ENCODE measurements around the gene RIPOR1.

Gene RIPOR1

DNA sequence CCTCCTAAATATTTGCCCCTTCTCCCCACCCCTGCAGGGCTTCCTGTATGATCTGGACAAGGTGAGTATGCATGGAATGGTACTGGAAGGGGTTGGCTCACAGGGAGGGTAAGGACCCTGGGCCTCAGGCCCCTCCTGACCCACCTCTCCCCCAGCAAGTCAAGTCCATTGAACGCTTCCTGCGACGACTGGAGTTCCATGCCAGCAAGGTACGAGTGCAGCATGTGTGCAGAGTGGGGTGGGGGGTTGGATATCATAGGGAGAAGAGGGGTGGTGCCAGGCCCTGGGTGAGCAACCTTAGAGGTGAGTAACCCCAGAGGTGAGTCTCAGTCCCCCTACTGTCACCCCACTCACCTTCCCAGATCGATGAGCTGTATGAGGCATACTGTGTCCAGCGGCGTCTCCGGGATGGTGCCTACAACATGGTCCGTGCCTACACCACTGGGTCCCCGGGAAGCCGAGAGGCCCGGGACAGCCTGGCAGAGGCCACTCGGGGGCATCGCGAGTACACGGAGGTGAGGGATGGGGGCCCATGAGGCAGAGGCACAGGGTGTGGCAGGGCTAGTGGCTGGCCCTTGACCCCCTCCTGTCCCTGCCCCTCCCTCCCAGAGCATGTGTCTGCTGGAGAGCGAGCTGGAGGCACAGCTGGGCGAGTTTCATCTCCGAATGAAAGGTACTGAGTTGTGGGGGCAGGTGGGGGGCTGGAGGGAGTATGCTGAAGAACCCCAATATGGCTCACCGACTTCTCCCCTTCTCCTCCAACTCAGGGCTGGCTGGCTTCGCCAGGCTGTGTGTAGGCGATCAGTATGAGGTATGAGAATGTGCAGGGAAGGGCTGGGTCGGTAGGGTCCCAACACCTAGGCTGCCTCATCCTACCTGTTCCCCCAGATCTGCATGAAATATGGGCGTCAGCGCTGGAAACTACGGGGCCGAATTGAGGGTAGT is 11.3 kb downstream of the RIPOR1 start:
- no peak for DNase-seq (ENCODE audit: low read depth)

- no peak for DNase-seq (ENCODE audit: low read depth)
Observed at GRCh38 chr16:67540756-67541155, 12.1 kb downstream of the RIPOR1 start.

DNA sequence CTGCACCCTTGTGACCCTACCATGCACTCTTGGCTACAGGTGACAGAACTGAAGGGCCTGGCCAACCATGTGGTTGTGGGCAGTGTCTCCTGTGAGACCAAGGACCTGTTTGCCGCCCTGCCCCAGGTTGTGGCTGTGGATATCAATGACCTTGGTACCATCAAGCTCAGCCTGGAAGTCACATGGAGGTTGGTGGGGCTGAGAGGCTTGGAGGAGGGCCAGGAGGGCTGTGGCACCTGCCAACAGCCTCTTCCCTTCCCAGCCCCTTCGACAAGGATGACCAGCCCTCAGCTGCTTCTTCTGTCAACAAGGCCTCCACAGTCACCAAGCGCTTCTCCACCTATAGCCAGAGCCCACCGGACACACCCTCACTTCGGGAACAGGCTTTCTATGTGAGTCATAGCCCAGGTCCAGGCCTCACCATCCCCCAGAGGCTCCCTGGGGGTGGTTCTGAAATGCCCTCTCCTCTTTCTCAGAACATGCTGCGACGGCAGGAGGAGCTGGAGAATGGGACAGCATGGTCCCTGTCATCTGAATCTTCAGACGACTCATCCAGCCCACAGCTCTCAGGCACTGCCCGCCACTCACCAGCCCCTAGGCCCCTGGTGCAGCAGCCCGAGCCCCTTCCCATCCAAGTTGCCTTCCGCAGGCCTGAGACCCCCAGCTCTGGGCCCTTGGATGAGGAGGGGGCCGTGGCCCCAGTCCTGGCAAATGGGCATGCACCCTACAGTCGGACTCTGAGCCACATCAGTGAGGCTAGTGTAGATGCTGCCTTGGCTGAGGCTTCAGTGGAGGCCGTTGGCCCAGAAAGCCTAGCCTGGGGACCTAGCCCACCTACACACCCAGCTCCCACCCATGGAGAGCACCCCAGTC is 13.0 kb downstream of the RIPOR1 start:
- no peak for DNase-seq (ENCODE audit: low read depth)

- peak; percentile 49 for DNase-seq (ENCODE audit: low read depth)
Observed at GRCh38 chr16:67542464-67542863, 13.8 kb downstream of the RIPOR1 start.

DNA sequence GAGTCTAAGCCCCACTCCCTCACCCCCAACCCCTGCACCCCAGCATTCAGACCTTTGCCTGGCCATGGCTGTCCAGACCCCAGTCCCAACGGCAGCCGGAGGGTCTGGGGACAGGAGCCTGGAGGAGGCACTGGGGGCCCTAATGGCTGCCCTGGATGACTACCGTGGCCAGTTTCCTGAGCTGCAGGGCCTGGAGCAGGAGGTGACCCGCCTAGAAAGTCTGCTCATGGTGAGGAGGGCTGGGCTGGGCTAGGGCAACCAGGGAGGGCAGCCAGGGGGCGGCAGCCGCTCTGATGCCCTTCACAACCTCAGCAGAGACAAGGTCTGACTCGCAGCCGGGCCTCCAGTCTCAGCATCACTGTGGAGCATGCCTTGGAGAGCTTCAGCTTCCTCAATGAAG is 14.4 kb downstream of the RIPOR1 start:
- no peak for DNase-seq (ENCODE audit: low read depth)

DNA sequence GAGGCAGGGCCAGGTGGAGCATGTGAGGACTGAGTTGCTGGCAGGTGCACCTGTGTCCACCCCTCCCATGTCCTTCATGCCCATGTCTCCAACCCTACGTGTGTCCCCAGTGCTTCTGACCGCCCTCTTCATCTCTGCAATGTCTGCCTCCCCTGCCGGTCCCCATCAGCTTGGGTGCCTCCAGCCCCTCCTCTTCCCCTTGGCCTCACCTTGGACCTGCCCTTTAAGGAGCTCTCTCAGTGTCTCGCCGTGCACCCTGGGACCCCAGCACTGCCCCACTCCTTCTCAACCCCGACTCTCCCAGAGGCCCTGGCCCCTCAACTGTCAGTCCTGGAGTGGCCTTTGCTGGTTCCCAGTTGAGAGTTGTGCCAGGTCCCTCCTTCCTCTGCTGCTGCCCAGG is 15.0 kb downstream of the RIPOR1 start:
- no peak for DNase-seq (ENCODE audit: low read depth)

GRCh38 chr16:67544329-67544841 is 15.8 kb downstream of the RIPOR1 start:
- no peak for DNase-seq (ENCODE audit: low read depth)

DNA sequence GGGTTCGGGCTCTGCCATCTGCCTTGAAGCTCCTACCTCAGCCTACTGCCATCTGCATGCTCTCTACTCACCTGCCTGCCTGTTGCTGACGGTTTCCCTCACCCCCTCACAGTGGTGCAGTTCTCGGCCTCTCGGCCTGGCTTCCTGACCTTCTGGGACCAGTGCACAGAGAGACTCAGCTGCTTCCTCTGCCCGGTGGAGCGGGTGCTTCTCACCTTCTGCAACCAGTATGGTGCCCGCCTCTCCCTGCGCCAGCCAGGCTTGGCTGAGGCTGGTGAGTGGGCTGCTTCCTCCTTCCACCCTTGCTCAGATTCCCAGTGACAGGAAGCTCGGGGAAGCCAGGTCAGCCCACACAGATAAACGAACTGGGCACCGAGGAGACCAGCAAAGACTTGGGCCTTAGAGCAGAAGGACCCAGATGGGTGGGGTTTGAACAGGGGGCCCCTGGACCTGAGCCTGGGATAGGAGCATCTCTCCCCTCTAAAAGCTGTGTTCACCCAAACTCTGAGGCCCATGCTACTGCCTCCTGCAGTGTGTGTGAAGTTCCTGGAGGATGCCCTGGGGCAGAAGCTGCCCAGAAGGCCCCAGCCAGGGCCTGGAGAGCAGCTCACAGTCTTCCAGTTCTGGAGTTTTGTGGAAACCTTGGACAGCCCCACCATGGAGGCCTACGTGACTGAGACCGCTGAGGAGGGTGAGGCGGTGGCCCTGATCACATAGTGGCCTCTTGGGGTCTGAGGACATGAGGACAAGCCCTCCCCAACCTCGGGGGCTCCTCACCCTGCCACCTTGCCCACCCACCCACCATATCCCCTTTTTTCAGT is 16.4 kb downstream of the RIPOR1 start:
- no peak for DNase-seq (ENCODE audit: low read depth)

DNA sequence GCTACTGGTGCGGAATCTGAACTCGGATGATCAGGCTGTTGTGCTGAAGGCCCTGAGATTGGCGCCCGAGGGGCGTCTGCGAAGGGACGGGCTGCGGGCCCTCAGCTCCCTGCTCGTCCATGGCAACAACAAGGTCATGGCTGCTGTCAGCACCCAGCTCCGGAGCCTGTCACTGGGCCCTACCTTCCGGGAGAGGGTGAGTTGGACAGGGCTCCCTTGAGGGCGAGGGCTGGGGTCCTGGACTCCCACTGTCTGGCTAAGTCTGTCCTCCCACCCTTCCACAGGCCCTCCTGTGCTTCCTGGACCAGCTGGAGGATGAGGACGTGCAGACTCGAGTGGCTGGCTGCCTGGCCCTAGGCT is 17.0 kb downstream of the RIPOR1 start:
- DNase-seq (ENCODE audit: low read depth) = no peak

DNA sequence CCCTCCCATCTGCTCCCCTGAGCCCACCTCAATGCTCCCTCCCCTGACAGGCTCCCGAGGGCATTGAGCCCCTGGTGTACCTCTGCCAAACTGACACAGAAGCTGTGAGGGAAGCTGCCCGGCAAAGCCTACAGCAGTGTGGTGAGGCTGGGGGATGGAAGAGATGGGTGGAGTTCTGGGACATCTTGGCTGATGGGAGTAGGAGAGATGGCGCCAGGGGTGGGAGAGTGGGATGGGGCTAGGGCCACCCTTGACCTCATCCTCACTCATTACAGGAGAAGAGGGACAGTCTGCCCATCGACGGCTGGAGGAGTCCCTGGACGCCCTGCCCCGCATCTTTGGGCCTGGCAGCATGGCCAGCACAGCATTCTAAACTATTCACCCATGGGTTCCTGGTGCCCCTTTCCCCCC is 17.5 kb downstream of the RIPOR1 start:
- no peak for DNase-seq (ENCODE audit: low read depth)

DNA sequence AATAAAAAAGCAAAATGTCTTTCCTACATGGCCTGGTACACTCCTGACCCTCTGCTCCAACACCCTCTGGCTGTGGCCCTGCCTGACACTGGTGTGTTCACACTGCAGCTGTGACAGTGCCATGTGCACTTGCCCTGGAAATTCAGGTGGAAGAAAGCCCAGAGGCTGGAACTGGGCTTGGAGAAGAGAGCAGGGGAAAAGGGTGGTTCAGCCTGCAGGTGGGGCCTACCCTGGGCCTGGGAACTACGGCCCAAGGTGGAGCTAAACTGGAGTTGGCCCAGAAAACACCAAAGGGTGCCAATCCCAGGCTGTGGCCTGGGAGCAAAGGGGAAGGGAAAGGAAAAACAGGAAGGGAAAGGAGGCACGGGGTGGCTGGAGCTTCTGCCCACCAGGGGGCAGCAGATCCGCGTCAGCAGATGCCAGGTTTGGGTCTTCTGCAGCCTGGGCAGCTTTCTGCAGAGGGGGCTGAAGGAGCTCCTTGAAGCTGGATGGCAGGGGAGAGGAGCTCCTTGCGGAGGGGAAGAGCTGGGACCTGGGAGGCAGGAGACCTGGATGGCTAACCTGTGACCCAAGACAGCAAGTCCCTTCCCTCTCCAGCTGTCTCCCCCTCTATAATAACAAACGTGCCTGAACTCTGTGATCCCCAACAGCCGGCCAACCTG is 18.3 kb downstream of the RIPOR1 start:
- DNase-seq (ENCODE audit: low read depth) = peak; percentile 62

GRCh38 chr16:67547423-67548264 is 19.0 kb downstream of the RIPOR1 start:
- no peak for DNase-seq (ENCODE audit: low read depth)

- no peak for DNase-seq (ENCODE audit: low read depth)
Observed at GRCh38 chr16:67548265-67549126, 19.9 kb downstream of the RIPOR1 start.

GRCh38 chr16:67549240-67549639 is 20.6 kb downstream of the RIPOR1 start:
- DNase-seq (ENCODE audit: low read depth) = no peak

GRCh38 chr16:67549936-67550335 is 21.3 kb downstream of the RIPOR1 start:
- no peak for DNase-seq (ENCODE audit: low read depth)

- DNase-seq (ENCODE audit: low read depth) = no peak
Observed at GRCh38 chr16:67551091-67551490, 22.5 kb downstream of the RIPOR1 start.

- DNase-seq (ENCODE audit: low read depth) = no peak
Observed at GRCh38 chr16:67551972-67552371, 23.3 kb downstream of the RIPOR1 start.

DNA sequence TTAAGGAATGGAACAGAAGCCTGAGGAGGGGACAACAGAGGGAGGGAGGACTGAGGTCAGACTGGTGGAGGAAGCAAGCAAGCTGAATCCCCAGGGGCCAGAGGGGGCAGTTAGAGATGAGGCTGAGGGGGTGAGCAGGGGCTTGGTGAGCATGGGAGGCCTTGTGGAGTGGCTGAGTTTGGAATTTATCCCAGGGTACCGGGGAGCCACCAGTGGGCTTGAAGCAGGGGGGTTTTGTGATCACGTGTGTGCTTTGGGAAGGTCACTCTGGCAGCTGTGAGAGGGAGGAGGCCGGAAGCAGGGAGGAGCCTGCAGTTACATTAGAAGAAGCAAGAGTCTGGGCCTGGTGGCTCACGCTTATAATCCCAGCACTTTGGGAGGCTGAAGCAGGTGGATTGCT is 23.8 kb downstream of the RIPOR1 start:
- DNase-seq (ENCODE audit: low read depth) = no peak

- DNase-seq (ENCODE audit: low read depth) = no peak
Observed at GRCh38 chr16:67555795-67556212, 27.2 kb downstream of the RIPOR1 start.
